ENCODE results near the gene NUP133. TPM values are rescaled to one million over a fixed set of nuclear protein-coding genes. Genes with fewer than 3 reads are reported as not detected.
"Not testable (repeated sequence)": the region's sequence is repeated elsewhere in the genome, so short reads cannot be mapped to it uniquely, and the experiment has no call there.

Gene NUP133
- total RNA-seq, 1 donor from 2014 or later = 47.5 TPM

DNA sequence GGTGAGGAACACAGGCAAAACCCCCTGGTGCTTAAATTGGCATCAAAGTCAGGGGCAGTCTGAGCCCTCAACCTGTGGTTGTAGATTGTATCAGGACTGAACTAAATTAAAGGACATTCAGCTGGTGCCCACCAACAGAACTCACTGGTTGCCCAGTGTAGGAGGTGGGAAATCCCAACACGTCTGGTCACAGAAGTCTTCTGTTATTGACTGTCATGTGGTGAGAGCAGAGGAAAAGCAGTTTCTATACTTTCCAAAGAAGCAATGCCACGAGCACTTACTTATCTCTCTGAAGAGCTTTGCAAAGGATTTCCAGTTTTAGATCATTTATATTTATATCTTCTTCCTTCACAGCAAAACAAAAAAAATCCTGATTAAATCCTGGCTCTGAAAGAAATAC lies 59.3 kb downstream of the NUP133 start:
- no peak for DNase-seq (ENCODE audit: low read depth)

DNA sequence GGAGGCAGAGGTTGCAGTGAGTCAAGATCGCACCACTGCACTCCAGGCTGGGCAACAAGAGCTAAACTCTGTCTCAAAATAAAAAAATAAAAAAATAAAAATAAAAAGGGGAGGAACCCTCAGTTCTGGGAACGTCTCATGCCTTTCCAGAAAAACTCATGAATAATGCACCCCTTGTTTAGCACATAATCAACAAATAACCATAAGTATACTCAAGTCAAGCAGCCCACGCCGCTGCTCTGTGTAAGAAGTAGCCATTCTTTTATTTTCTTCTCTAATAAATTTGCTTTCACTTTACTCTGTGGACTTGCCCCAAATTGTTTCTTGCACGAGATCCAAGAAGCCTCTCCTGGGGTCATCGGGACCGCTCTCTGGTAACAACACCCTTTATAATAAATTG lies 59.8 kb downstream of the NUP133 start:
- no peak for DNase-seq (ENCODE audit: low read depth)

DNA sequence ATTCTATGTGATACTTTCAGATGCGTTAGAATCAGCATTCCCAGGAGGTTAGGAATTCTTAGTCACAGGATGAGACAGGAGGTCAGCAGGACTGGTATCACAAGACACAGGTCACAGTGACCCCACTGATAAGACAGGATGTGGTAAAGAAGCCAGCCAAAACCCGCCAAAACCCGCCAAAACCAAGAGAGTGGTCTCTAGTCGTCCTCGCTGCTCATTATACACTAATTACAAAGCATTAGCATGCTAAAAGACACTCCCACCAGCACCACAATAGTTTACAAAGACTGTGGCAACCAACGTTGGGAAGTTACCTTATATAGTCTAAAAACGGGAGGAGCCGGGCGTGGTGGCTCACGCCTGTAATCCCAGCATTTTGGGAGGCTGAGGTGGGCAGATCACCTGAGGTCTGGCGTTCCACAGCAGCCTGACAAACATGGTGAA lies 60.3 kb downstream of the NUP133 start:
- DNase-seq (ENCODE audit: low read depth) = no peak

DNA sequence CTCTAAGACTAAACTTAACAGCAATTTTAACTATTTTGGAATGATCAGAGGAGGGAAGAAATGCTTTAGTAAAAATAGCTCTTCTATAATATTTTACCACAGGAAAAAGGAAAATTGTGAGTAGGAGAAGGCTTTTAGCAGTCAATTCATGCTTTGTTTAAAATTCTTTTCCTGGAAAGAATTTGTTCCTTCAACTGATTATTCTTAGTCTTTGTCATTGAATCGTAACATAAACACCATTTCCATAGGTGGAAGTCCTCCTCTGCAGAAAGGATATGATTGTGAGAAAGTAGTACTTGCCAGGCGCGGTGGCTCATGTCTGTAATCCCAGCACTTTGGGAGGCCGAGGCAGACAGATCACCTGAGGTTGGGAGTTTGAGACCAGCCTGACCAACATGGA lies 62.3 kb downstream of the NUP133 start:
- DNase-seq (ENCODE audit: low read depth) = no peak

DNA sequence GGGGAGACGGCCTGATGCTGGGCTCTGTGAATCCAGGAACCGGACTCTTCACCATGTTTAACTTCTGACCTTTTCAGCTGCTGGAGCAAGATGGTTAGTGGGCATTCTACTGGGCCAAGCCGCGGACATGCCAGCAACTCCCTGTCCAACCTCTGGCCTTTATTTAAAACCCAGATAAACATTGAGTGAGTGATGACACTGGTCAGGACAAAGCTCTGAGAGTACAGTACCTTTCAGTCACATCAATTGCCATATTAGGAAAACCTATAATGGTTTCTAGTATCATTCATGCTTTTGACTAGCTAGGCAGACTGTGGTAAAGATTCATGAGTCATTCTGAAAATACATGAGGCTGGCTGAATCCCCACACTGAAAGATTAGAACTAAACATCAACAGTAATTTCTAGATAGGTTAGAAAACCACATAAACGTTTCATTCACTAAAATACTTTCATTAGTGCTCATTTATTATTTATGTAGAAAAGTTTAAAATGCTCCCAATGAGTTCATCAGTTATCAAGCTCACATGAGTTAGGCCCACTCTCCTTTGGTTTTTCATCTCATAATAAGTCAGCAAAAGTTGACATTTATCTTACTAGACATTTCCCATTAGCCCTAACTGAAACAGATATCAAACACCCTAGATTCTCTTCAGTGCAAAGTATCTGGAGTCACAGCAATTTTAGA lies 67.1 kb downstream of the NUP133 start:
- peak; percentile 33 for DNase-seq (ENCODE audit: low read depth)

DNA sequence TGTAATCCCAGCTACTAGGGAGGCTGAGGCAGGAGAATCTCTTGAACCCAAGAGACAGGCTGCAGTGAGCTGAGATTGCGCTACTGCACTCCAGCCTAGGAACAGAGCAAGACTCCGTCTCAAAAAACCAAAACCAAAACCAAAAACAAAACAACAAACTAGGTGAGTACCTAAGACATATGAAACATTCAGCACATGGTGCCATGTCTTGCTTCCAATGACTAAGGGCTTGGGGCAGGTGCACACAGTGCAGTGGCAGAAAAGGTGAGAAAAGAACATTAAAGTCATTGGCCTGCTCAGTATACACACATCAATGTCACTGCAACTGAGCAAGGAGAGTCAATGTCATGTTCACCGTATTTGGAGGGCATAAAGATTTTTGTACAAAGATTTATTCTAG lies 70.1 kb downstream of the NUP133 start:
- DNase-seq (ENCODE audit: low read depth) = no peak

DNA sequence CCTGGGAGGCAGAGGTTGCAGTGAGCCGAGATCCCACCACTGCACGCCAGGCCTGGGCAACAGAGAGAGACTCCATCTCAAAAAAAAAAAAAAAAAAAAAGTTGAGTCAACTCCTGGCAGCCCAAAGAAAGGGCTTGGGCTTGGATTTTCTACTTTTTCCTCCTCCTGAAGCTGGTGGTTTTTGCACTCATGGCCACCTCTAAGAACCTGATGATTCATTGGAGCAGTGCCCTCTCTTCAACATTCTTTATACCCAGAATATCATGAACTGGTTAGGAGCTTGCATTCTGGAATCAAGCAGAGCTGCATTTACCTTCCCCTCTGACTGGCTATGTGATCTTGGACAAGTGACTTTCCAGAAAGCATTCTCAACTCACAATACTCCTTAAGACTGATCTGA lies 70.7 kb downstream of the NUP133 start:
- DNase-seq (ENCODE audit: low read depth) = peak; percentile 31

DNA sequence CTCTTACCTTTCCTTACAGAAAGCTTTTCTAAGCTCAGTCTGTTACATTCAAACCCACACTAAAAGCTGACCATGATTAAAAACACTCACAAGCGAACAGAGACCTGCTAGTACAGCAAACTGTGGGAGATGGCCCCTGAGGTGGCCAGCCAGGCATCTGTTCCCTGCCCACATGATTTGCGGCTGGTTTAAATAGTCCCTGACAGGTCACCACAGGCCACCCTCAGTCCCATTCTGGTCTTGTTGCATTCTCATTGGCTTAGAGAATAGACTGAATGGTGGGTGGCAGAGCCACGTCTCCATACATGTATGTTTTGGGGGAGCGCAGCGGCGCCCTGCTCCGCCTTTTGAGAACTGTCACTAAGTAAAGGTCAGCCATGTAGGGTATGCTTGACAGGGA lies 71.9 kb downstream of the NUP133 start:
- no peak for DNase-seq (ENCODE audit: low read depth)

DNA sequence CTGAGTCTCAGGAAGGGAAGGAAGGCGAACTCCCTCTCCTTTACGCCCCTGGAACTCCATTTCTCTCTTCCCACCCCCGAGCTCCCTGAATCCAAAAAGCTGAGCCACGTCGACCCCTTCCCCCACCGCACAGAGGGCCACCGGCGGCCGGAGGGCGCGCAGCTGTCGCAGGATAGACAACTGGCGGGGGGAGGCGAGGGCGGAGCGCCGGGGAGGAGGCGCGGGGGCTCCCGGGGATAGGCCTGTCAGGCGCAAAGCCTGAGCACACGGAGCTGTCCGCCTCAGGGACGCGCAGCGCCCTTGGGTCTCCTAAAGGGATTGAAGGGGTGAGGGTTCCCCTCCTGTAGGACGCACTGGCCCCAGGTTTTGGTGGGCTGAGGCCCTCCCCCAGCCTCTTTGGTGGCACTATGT lies 73.5 kb downstream of the NUP133 start:
- no peak for DNase-seq (ENCODE audit: low read depth)

DNA sequence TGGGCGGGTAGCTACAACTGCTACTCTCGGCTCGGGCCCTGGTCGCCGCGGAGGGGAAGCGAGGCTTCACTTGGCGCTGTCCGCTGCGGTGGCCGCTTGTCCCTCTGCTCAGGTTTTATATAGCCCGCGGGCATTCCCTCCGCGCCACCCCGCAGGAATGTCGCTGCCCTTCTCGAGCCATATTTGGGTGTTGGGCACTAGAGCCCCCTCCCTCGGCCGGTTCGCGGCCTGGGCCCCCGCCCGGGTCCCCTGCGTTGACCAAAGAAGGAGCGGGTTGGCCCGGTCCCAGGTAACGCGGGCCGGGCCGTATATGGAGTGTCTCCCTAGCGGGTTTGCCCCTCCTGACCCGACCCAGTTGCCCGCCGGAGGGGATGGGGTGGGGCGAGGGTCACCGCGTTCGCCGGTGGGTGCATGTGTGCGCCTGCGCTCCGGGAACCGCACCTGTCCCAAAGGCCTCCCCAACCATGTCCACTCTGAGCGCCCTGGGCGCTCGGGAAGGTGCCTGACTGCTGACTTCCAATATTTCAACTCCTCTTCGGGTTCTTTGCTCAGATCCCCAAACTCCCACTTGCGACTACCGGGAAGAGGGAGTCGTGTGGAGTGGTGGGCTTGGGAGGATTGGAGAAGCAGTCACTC lies 74.0 kb downstream of the NUP133 start, which contains the start of gene ACTA1:
Gene ACTA1, minus strand, starts transcription at position 90 of the 636 bp plus-strand sequence. CDS start 979 bp downstream, outside the sequence.
- DNase-seq (ENCODE audit: low read depth) = no peak

DNA sequence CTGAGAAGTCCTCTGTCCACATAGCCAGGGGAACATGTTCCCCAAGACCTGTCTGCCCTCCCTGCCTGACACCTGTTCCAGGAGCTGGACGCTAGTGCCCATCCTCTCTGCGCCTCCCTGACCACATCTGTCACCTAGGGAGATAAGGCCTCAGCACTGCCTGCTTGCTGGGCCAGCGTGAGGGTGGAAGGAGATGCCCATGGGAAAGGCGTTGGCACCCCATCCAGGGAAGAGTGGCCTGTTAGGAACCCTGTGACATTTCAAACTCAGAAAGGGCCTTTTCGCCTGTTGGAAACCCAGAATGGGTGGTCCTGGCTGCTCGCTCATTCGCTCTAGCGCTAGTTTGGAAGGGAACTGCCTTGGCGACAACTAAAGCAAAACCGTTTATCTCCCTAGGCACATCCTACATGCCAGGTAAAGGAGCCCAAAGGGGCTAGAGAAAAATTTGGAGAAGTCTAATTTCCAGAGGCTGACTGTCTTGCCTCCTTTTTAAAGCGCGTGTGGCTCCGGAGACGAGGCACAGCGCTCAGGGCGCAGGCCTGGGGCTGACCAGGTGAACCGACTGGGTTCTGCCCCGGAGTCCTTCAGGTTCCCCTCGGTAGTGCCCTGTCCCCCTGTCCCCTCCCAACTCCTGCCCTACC lies 74.7 kb downstream of the NUP133 start:
- no peak for DNase-seq (ENCODE audit: low read depth)

DNA sequence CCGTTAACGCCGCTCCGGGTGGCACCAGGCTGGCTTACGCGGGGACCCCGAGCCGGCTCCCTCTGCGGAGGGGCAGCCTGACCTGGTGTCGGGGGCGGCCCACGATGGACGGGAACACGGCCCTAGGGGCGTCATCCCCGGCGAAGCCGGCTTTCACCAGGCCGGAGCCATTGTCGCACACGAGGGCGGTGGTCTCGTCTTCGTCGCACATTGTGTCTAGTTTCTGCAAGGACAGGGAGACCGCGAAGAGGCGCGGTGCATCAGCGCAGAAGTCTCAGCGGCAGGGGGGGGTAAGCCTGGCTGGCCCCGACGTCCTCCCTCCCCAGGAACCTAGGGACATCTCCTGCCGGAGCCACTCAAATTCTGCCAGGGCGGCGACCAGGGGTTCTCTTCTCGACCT lies 75.2 kb downstream of the NUP133 start:
- no peak for DNase-seq (ENCODE audit: low read depth)

DNA sequence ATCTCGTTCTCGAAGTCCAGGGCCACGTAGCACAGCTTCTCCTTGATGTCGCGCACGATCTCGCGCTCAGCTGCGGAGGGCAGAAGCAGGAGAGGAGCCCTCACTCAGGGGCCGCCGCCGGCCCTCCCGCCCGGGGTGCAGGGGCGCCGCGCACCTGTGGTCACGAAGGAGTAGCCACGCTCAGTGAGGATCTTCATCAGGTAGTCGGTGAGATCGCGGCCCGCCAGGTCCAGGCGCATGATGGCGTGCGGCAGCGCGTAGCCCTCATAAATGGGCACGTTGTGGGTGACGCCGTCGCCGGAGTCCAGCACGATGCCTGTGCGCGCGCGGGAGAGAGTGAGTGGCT lies 76.1 kb downstream of the NUP133 start:
- DNase-seq (ENCODE audit: low read depth) = no peak

DNA sequence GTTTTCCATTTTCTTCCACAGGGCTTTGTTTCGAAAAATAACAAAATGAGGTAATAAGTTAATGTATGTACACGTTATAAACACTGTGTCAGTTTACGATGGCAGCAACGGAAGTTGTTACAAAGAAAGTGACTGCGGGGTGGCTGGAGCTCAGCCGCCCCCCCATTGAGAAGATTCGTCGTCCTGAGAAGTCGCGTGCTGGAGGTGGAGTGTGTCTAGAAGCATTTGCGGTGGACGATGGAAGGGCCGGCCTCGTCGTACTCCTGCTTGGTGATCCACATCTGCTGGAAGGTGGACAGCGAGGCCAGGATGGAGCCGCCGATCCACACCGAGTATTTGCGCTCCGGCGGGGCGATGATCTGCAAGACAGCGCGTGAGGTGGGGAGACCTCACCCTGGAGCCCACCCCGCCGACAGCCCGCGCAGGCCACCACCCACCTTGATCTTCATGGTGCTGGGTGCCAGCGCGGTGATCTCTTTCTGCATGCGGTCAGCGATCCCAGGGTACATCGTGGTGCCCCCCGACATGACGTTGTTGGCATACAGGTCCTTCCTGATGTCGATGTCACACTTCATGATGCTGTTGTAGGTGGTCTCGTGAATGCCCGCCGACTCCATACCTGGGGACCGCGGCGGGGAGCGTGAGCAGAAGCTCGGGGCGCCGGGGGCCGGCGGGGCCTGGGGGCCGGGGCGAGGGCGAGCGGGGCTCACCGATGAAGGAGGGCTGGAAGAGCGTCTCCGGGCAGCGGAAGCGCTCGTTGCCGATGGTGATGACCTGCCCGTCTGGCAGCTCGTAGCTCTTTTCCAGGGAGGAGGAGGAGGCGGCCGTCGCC lies 76.6 kb downstream of the NUP133 start:
- DNase-seq (ENCODE audit: low read depth) = no peak

DNA sequence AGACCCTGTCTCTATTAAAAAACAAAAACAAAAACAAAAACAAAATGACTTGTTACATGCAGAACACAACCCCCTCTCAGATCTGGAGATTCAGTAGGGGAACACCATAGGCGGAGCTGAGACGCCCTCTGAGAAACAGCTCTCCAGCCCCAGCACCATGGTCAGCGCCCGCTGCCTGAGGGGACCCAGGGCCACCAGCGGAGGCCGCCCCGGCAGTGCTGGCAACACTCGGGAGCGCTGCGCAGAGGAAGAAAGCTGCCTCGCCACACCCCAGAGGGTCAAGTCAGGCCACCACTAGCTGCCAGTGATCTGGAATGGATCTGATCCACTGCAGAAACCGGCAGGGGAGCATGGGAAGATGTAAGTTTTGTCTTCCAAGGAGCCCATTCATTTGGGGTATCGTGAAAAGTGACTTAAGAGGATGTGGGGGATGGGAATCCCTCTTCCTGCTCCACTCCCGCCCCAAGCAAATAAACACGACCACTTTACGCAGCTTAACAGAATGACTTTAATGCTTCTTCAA lies 77.3 kb downstream of the NUP133 start:
- no peak for DNase-seq (ENCODE audit: low read depth)

DNA sequence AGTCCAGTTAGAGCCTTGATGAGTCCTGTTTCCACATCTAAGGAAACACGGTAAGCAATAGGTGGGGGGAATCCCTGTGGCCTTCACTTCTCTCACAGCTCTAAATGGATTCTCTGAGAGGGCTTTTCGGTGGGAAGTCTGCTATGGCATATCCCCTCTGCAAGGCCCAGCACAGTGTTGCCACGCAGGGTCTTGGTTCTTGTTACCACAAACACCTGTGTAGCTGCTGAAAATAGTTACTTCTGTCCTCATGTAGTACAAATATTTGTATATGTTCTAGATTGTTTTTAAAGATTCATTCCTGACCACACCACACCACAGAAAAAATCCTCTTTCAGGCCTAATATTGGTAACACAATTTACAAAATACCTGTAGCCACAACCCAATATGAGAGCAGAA lies 79.9 kb downstream of the NUP133 start:
- no peak for DNase-seq (ENCODE audit: low read depth)

DNA sequence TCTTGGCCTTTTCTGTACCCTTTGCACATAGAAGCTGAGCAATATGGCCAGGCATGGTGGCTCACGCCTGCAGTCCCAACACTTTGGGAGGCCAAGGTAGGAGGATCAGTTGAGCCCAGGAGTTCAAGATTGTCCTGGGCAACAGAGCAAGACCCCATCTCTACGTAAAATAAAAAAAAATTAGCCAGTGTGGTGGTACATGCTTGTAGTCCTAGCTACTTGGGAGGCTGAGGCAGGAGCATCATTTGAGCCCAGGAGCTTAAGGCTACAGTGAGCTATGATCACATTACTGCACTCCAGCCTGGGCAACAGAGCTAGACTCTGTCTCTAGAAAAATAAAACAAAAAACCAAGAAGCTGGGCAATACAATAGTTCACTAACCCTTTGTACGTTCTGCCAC lies 80.6 kb downstream of the NUP133 start:
- DNase-seq (ENCODE audit: low read depth) = no peak

DNA sequence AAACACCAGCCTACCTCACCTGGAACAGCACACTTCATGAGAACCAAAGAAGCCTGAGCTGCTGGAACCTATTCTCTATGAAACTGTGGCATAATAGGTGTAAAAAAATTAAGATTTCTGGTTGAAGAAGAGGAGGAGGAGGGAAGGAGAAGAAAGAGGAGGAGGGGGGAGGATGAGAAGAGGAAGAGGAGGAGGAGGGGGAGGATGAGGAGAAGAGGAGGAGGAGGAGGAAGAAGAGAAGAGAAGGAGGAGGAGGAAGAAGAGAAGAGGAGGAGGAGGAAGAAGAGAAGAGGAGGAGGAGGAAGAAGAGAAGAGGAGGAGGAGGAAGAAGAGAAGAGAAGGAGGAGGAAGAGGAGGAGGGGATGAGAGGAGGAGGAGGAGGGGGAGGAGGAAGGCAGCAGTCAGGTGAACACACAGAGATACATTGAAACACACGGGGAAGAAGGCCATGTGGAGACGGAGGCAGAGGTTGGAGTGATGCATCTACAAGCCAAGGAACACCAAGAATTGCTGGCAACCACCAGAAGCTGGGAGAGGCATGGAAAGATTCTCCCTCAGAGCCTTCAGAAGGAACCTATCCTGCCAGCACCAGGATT lies 82.5 kb downstream of the NUP133 start:
- DNase-seq (ENCODE audit: low read depth) = no peak

DNA sequence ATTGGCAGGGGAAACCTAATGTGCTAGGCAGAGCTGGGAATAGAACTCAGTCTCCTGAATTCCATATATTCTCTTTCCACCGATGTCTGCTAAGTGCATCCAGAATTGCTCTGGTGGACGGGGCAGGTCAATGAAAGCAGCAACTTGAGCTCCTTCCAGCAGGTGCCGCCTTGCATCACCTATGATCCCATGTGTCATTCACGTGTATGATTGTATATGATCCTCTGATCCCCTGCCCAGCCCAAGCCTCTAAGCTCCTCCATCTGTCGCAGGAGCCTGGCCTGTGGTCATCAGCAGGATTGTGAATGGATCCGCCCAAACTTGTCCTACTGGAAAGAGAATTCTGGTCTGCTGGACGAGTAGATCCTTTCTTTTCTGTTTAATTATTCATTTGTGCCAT lies 87.4 kb downstream of the NUP133 start:
- no peak for DNase-seq (ENCODE audit: low read depth)

DNA sequence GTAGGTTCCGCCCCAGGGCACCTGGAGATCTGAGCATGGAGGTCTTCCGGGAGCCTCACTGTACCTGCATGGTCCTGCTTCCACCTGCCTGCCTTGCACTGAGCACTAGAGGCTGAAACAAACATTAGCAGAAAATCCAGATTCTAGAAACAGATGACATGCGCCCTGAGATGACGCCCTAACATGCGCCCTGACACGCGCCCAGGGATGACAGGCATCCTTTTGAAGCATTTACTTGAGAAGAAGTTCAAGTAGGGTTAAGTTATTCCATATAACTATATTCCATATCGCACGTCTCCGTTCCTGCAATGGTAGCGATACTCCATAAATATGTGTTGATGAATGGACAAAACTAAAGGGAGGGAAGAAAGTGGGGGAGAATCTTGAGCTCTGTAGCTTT lies 87.9 kb downstream of the NUP133 start:
- no peak for DNase-seq (ENCODE audit: low read depth)

DNA sequence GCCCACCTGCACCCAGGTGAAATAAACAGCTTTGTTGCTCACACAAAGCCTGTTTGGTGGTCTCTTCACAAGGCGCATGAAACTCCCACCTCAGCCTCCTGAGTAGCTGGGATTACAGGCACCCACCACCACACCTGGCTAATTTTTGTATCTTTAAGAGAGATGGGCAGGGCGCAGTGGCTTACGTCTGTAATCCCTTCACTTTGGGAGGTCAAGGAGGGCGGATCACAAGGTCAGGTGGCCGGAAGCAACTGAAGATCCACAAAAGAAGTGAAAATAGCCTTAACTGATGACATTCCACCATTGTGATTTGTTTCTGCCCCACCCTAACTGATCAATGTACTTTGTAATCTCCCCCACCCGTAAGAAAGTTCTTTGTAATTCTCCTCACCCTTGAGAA lies 89.6 kb downstream of the NUP133 start:
- DNase-seq (ENCODE audit: low read depth) = not testable (repeated sequence)

DNA sequence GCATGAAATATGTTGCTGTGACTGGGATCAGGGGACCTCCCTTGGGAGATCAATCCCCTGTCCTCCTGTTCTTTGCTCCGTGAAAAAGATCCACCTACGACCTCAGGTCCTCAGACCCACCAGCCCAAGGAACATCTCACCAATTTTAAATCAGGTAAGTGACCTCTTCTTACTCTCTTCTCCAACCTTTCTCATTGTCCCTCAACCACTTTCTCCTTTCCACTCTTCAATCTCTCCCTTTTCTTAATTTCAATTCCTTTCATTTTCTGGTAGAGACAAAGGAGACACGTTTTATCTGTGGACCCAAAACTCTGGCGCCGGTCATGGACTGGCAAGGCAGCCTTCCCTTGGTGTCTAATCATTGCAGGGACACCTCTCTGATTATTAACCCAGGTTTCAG lies 95.3 kb downstream of the NUP133 start:
- not testable (repeated sequence) for DNase-seq (ENCODE audit: low read depth)
